ENCODE results near the gene ATP7A. TPM values are rescaled to one million over a fixed set of nuclear protein-coding genes. Genes with fewer than 3 reads are reported as not detected.

ATP7A gene
- total RNA-seq (2022; extraction: Qiagen RNA extraction) = 2.8 to 4.0 TPM (median 3.5 TPM) in 5 replicates

GRCh38 chrX:77910108-77910840 is at the start of gene ATP7A:
Gene ATP7A (plus strand): TSS chrX:77910693. CDS start chrX:77971642, 60,949 bp downstream.

GRCh38 chrX:77894921-77895886 is 15.3 kb upstream of the ATP7A start, which contains the start of gene MAGT1:
Gene MAGT1 (minus strand): TSS chrX:77895435. CDS start chrX:77895410, 25 bp downstream.

GRCh38 chrX:77899081-77899828 is 11.2 kb upstream of the ATP7A start, which contains the start of gene COX7B:
Gene COX7B (plus strand): TSS chrX:77899468. CDS start chrX:77899554, 86 bp downstream.

GRCh38 chrX:77969538-77969937 is 59.0 kb downstream of the ATP7A start, which contains the start of gene PGAM4:
Gene PGAM4 (minus strand): TSS chrX:77969638. CDS start chrX:77969638, 0 bp downstream.

Other genes with a start within 250 kb of the ATP7A start
- 14.4 to 20.9 TPM (median 18.5 TPM) in 5 replicates for gene ATRX, start 124.5 kb upstream of the ATP7A start, total RNA-seq (2022; extraction: Qiagen RNA extraction)
- gene MAGT1, start 15.3 kb upstream of the ATP7A start, total RNA-seq (2022; extraction: Qiagen RNA extraction) = 34.3 to 41.6 TPM (median 40.8 TPM) in 5 replicates
- gene COX7B, start 11.2 kb upstream of the ATP7A start, total RNA-seq (2022; extraction: Qiagen RNA extraction) = 541 to 712 TPM (median 591 TPM) in 5 replicates
- gene PGAM4, start 58.9 kb downstream of the ATP7A start, total RNA-seq (2022; extraction: Qiagen RNA extraction) = 0.25 to 0.52 TPM (median 0.36 TPM) in 4 of 5 replicates, not detected in the other
- gene PGK1, start 193.6 kb downstream of the ATP7A start, total RNA-seq (2022; extraction: Qiagen RNA extraction) = 577 to 626 TPM (median 603 TPM) in 5 replicates
- 11.2 to 12.4 TPM (median 11.7 TPM) in 5 replicates for gene TAF9B, start 229.0 kb downstream of the ATP7A start, total RNA-seq (2022; extraction: Qiagen RNA extraction)